MV-4-11 (cell line): Measurements from ENCODE around the gene KRTAP5-4.
"Not testable (repeated sequence)": the region's sequence is repeated elsewhere in the genome, so short reads cannot be mapped to it uniquely, and the experiment has no call there.

Source experiments
- DNase-seq: peaks from one replicate; lab custom pipeline; 2025; lab: John Stamatoyannopoulos, UW

Gene KRTAP5-4

GRCh38 chr11:1622086-1622485 is at the start of gene KRTAP5-4:
TSS of gene KRTAP5-4 (minus strand) at chr11:1622138. CDS start at chr11:1622093, 45 bp downstream.
- DNase-seq = no peak

DNA sequence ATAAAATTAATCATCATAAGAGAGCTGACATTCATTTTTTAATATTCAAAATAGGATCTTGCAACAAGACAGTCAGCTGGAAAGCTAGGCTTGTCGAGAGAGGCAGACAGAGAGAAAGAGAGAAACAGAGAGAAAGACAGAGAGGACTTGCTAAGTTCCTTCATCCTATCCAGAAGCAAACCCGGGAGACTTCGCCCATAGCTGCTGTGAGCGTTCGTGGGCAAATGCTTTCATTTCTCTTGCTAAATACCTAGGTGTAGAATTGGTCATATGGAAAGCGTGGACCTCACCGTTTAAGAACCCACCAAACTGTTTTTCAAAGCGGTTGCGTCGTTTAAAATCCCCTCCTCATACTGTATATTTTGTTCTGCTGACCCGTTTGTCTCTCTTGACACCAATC is 49.7 kb upstream of the KRTAP5-4 start:
- no peak for DNase-seq

DNA sequence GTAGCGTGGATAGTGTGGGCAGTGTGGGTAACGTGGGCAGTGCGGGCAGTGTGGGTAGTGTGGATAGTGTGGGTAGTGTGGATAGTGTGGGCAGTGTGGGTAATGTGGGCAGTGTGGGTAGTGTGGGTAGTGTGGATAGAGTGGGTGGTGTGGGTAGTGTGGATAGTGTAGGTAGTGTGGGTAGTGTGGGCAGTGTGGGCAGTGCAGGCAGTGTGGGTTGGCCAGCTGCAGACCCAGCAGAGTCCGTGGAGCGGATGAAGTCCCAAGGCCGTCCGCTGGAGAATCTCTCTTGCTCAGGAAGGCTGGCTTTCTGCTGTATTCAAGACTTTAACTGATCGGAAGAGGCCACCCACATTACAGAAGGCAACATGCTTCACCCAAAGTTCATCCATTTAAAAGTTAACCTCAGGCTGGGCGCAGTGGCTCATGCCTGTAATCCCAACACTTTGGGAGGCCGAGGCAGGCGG is 49.0 kb upstream of the KRTAP5-4 start:
- no peak for DNase-seq

DNA sequence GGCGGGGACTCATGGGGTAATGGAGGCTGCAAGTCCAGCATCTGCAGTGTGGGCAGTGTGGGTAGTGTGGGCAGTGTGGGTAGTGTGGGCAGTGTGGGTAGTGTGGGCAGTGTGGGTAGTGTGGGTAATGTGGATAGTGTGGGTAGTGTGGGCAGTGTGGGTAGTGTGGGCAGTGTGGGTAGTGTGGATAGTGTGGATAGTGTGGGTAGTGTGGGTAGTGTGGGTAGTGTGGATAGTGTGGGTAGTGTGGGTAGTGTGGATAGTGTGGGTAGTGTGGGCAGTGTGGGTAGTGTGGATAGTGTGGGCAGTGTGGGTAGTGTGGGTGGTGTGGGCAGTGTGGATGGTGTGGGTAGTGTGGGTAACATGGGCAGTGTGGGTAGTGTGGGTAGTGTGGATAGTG is 48.5 kb upstream of the KRTAP5-4 start:
- DNase-seq = not testable (repeated sequence)

GRCh38 chr11:1669546-1670218 is 47.7 kb upstream of the KRTAP5-4 start:
- DNase-seq = no peak

DNA sequence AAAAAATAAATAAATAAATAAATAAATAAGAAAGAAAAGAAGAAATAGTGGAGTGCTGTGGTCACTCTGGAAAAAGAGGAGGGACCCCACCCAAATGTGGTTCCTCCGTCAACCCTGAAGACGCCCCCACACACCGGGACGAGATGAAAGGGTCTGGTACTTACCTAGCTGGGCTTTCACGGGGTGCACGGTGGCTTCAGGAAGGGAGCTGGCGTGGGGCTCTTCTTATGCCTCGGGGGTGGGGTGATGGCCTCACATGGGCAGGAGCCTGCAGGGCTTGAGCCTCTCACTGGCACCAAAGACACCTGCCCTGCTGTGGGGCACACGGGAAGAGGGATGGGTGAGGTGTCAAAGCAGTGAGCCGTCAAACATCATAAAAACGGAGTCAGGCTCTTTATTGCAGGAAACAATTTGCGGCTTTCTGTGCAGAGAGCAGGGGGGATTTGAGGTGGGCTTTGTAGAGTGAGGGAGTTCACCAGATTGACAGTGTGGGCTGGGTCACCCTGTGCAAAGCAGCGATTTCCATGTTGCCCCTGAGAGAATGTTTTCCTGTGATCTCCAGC is 47.1 kb upstream of the KRTAP5-4 start:
- DNase-seq = no peak

DNA sequence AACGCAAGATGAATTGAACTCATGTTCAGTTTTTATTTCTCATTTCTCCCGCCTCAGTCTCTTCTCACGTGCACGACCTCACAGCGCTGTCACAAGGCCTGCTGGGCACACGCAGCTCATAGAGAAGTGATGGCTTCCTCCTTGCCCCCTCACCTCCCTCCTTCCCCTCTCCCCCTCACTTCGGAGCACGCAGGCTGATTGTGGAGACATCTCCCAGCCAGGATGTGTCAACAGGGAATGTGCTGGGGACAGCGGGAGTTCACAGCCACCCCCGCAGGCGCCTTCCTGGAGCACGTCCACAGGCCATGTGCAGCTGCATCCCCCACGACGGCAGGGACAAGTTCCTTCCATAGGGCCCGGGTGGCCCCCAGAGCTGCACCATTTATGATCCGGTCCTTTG is 46.0 kb upstream of the KRTAP5-4 start:
- DNase-seq = no peak

GRCh38 chr11:1667121-1667850 is 45.3 kb upstream of the KRTAP5-4 start:
- no peak for DNase-seq

- no peak for DNase-seq
Observed at GRCh38 chr11:1665313-1665712, 43.4 kb upstream of the KRTAP5-4 start.

GRCh38 chr11:1662699-1663283 is 40.9 kb upstream of the KRTAP5-4 start:
- not testable (repeated sequence) for DNase-seq

- DNase-seq = not testable (repeated sequence)
Observed at GRCh38 chr11:1661454-1662269, 39.7 kb upstream of the KRTAP5-4 start.

DNA sequence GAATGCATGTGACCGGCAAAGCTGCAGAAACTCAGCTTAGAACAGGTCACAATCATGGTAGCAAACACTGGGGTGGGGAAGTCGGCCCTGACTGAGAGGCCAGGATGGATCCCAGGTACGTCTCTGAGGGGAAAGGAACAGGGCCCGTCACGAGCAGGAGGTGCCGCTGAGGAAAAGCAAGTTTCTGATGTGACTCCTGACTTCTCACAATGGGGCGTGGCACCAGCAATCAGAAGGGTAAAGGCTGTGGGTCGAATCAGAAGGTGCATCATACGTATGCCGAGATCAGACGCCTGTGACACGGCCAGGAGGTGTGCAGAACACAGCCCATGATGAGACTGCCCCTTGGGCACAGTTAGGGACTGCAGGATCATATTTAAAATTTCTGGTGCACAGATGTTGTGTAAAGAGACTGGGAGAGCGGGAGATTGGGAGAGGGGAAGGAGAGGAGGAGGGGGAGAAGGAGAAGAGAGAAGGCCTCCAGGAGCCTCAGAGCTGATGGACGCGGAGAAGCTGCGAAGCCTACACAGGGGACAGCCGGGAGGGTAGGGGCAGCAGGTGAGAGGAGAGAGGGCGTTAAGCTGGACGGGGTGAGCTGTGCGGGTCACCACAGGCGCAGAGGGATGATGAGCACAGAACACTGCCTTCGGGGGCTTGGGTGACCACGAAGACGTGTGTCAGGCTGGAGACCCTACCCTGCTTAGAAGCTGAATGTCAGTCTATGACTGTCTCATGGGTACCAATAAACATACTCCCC is 38.4 kb upstream of the KRTAP5-4 start:
- DNase-seq = no peak

DNA sequence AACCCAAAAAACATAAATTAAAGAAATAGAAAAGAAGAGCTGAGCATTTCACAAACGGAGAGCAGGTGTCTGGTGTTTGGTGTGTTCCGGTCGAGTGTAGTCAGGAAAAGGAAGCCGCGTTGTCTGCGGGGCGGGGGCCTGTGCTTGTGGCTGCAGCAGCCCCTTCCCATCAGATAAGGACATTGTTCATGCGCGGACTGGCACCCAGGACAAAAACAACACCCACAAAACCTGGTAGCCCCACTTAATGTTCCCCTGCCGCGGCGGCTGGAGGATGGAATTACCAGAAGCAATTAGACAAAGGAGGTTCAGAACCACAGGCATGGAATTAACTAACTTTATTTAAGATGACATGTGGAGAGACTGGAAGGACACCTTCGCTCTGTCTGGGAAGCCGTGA is 37.6 kb upstream of the KRTAP5-4 start:
- DNase-seq = no peak

GRCh38 chr11:1656670-1657069 is 34.7 kb upstream of the KRTAP5-4 start:
- DNase-seq = no peak

GRCh38 chr11:1656061-1656441 is 34.1 kb upstream of the KRTAP5-4 start:
- DNase-seq = no peak

DNA sequence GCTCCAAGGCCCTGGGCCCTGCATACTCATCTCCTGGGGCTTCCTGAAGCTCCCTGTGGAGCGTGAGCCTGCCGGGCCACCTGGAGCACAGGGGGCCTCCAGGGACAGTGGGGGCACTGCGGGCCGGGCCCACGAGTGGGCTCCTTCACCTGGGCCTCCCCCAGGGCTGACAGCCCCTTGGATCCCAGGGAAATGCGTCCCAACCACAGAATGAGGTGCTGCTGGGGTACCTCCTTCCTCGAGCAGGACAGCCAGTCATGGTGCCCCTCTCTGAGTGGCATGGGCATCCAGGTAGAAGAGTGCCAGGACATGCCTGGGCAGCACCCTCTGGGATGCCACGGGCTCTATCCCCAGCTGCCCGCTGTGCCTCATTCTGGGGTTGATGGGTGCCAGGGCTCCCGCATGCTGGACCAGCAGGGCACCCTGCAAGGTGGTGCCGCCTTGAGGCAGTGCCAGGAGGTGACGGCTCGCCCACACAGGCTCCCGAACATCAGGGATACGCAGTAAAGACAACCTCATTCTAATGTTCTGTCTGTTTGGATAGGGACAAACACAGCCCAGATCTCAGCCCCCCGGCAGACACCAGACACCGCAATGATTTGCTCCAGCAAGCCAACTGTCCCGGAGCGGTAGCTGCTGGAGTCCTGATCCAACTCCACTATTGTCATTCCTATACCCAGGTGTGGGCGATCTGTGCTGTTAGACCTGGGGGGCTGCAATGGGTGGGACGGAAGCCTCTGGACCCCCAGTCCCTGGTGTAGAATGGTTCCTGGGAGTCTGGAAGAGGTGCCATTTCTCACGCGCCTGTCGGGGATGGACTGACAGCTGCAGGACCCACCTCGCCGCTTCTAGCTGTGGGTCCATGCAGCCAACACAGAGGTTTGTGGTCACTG is 33.5 kb upstream of the KRTAP5-4 start:
- no peak for DNase-seq

DNA sequence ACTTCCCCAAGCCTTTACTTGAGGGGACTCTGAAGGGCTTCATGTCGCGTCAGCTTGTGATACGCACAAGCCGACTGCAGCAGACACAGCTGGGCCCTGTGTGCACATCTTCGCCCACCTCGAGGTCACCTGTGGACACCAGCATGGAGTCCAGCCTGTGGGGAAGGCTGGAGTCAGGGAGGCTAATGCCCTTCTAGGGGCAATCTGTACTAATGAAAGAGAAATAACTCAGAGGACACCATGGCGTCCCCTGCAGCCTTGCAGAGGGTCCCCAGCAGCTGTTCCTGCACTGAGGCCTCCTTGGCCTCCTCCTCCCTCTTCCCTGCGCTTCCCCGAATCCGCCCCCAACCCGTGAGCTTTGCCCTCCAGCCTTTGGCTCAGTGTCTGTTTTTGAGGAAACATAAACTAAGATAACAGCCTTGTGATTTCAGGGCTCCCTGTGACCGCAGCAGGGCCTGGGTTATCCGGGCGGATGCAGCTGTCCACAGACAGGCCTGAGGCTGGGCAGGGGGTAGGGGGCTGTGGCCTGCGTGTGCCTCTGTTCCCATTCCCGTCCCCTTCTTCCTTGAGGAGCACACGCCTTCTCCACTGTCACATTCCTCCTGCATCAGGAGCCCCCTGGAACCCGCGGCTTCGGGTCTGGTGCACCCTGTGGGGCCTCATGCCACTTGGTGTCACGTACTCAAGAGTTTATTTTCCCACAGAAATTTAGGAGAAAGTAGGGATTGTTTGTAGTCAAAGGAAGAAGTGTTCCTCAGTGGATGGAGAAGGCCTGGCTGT is 32.6 kb upstream of the KRTAP5-4 start:
- no peak for DNase-seq

DNA sequence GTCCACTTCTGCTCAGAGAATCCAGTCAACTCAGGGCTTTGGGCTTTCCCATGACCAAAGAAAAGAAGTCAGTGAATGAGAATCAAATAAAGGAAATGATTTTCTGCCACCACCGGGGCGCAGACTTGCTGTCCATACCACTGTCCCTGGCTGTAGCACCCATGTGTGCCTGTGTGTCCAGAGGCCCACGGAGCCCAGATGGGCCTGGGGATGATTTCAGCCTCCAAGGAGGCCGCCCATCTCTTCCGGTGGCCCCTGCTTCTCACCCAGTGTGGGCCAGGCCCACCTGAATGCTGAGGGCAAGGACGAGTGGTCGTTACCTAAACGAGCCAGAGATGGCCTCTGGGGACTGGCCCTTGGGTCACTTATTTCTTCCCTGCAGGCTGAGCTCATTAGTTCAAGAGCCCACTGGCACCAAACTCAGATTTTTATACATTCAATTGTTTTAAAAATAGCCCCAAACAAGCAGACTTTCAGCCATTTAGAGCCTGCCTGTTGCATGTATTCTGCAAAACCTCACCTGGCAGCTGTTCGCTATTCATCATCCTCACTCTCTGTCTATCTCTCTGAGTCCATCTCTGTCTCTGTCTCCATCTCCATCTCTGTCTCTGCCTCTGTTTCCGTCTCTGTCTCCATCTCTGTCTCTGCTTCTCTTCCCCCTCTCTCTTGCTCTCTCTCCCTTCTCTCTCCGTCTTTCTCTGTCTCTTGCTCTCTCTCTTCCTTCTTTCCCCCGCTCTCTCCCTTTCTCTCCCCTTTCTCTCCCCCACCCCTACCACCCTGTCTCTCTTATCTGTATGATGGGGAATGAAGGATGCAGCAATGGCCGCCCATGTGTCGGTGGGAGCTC is 31.8 kb upstream of the KRTAP5-4 start:
- DNase-seq = no peak
